GM21526 (cell line): Measurements from ENCODE around the gene FXYD4.
A peak's percentile ranks its signal among the peaks of the same experiment; 100 is the strongest.

Experiments used
- ATAC-seq: cut with Tn5 transposase; IDR thresholded peaks from one replicate; pipeline ENCODE4 v1.9.1; 2021; ENCODE audit warnings: moderate library complexity; ENCODE audit not compliant: unreplicated experiment, low FRiP score

The FXYD4 gene

DNA sequence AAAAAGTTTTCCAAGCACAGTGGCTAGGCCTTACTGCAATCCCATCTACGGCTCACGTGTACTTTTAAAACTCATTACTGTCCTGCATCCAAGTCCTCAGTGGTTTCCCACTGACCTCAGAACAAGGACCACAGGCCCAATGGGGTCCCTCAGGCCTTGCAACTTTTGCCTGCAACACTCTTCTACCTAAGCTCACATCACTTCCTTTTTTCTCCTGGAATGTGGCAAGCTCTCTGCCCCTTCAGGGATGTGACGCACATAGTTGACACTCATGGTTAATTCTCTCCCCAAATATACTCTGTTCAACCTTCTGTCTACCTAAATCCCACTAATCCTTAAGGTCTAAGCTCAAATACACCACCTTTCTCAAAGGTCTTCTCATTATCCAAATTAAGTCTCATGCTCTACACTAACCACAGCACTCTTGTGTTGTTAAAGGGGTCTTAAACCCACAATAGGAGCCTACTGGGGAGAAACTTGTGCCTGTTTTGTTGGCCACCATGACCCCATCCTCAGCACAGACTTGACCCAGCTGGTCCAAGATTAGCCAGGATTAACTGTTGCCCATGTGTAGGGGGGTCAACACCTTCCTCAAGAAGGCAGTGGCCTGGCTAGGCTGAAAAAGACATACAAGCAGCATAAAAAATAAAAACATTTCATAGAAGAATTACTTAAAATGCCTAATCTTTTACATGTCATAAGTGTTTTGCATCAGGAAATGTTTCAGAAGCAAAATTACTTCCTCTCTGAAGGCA is 22.3 kb downstream of the FXYD4 start:
- no peak for ATAC-seq

GRCh38 chr10:43394868-43395267 is 23.4 kb downstream of the FXYD4 start:
- no peak for ATAC-seq

- ATAC-seq: no peak
Measured at GRCh38 chr10:43395571-43396060, 24.2 kb downstream of the FXYD4 start.

DNA sequence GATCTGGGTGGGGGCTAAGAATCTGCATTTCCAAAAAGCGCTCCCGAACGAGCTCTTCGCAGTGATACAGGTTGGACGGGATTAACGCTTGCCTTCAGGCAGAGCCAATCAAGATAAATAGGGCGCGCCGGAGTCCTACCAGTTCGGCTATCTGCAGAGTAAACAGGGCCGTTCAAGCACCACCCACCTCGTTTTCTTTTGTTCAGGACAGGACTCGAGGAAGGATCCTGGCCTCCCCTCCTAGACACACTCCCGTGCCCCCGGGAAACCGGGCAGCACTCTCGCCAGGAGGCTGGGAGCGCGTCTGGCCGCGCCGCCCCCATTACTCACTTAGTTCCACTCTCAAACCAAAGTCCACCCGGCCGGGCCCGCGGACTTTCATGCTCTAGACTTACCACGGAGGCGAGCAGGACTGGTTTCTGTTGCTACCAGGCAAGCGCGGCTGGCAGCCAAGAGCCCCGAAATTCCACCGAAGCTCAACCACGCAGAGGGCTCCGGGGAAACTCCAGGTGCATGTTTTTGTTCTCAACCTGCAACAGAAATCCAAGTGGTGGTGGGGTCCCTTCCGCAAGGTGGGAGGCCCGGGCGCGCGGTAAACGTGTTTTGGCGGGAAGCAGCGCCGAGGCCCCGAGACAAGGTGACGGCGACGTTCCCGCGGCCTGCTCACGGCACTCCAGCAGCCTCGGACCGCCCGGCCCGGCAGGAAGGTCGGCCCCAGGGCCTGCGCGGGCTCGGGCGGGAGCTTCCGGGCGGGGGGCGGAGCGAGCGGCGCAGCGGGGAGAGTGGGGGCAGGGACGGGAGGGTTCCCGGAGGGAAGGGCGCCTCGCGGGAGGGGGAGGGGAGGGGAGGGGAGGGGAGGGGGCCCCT is 24.9 kb downstream of the FXYD4 start:
- peak; percentile 40 for ATAC-seq

DNA sequence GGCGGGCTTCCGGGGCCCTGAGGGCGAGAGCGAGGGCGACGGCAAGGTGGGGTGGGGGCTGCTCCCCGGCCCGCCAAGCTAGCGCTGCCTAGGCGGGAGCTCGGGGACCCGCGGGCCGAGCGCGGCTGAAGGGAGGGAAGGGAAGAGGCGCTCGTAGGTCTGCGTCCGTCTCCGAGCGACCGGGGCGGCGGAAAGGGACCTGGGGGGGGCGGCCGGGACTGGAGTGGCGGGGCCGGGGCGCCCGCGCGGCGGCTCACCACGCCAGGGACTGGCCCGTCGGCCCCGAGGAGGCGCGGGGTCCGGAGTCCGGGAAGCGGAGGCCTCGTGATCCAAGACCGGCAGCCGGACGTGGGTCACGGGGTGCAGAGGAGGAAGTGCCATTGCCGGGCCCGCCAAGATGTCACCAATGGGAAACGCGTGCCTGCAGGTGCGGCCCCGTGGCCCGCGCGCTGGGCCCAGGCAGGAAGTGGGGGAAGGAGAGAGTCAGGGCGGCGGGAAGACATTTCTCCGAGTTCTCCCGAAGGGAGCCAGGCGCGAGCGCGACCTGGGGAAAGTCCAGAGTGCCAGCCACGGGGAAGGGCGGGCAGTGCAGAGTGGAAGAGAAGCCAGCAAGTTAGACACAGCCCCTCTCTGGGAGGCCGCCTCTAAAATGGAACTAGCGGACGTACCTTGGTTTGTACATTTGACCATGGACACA is 25.6 kb downstream of the FXYD4 start:
- peak; percentile 74 for ATAC-seq

GRCh38 chr10:43398939-43399319 is 27.5 kb downstream of the FXYD4 start:
- ATAC-seq: no peak

GRCh38 chr10:43399320-43400310 is 28.2 kb downstream of the FXYD4 start:
- ATAC-seq: no peak

- no peak for ATAC-seq
Measured at GRCh38 chr10:43401627-43402026, 30.2 kb downstream of the FXYD4 start.

- no peak for ATAC-seq
Measured at GRCh38 chr10:43402176-43402575, 30.7 kb downstream of the FXYD4 start.

DNA sequence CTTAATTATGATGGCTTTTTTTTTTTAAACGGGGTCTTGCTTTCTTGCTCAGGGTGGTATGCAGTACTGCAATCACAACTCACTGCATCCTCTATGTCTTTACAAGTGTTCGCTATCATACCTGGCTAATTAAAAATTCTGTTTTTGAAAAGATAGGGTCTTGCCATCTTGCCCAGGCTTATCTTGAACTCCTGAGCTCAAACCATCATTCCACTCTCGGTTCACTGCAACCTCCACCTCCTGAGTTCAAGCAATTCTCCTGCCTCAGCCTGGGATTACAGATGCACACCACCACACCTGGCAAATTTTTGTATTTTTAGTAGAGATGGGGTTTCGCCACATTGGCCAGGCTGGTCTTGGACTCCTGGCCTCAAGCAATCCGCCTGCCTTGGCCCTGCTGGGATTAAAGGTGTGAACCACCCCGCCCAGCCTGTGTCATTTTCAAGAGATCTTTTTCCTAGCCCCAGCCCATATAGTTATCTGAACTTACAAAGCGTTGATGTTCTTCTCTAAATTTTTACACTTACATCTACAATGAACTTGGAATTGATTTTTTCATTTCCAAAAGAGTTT is 31.5 kb downstream of the FXYD4 start:
- ATAC-seq: no peak

- no peak for ATAC-seq
Measured at GRCh38 chr10:43403911-43404703, 32.7 kb downstream of the FXYD4 start.

GRCh38 chr10:43404704-43405084 is 33.3 kb downstream of the FXYD4 start:
- no peak for ATAC-seq

DNA sequence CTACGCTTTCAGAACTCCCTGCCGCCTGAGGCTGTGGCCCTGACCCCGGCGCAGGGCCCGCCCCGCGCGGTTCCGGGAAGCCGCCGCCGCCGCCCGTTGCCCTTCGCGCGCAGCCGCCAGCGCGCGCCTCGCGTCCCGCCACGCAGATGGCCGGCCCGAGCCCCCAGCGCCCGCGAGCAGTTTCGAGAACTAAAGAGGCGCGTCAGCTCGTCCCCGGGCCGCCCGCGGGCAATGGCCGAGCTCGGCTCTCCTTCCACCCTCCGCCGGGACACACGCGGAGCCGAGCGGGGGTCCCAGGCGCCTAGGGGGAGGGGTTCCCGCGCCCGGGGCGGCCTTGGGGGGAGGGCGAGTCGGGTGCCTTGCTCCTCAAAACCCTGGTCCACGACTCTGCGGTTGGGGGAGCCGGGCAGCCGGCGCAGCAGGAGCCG is 35.7 kb downstream of the FXYD4 start:
- ATAC-seq: peak; percentile 26

- peak; percentile 40 for ATAC-seq
Measured at GRCh38 chr10:43407576-43408330, 36.3 kb downstream of the FXYD4 start.

DNA sequence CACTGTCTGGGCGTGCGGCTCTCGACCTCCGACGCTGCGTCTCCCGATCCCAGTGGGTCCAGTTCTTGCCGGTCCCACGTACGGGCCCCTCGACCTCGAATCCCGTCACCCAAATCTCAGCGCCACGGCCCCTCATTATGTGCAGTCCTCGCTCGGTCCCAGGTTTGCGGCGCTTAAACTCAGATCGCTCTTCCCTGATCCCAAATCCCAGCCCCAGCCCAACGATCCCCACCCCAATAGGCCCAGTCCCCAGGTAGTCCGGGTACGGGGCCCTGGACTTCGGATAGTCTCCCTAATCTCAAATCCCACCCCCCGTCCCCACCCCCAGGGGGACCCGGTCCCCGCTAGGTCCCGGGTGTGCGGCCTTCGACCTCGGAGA is 36.9 kb downstream of the FXYD4 start:
- ATAC-seq: no peak

GRCh38 chr10:43408710-43409384 is 37.4 kb downstream of the FXYD4 start, which contains the start of gene HNRNPF:
Gene HNRNPF, minus strand, starts transcription at chr10:43409186. Its CDS starts 21,302 bp downstream, at chr10:43387884.
- peak; percentile 61 for ATAC-seq

DNA sequence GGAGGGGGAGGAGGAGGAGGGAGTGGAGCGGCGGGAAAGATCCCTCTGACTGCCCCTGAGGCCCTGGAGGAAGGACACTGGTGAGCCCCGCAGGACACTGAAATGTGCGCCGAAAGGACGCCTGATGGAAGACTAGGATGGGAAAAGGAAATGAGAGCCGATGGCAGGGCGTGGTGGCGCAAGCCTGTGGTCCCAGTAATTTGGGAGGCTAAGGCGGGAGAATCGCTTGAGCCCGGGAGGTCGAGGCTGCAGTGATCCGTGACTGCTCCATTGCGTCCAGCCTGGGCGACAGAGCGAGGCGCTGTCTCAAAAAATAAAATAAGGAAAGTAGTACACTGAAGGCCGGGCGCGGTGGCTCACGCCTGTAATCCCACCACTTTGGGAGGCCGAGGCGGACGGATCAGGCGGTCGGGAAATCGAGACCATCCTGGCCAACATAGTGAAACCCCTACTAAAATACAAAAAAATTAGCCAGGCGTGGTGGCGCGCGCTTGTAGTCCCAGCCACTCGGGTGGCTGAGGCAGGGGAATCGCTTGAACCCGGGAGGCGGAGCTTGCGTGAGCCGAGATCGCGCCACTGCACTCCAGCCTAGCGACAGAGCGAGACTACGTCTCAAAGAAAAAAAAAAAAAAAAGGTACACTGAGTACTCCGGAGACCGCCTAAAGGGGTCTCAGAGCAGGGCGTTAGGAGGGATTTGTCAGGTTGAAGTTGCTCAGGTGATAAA is 38.1 kb downstream of the FXYD4 start:
- no peak for ATAC-seq
